Small intestine (tissue), 16 donors: ENCODE results near the gene DMRTB1. TPM values are rescaled to one million over a fixed set of nuclear protein-coding genes. Genes with fewer than 3 reads are reported as not detected.

Source experiments
- DNase-seq, 2 donors: peaks; one replicate each; pipeline versions ENCODE4 v3.0.0 to v3.0.0-alpha.2; 2013
- FAIRE-seq: peaks from 2 replicates; lab custom pipeline; 2012; peaks lifted over from hg19 to GRCh38; lab: Jason Lieb, UNC
- H3K27ac ChIP-seq, 3 donors: one replicate each; pipeline ENCODE4 v1.5.1; 2013; ENCODE audit warnings: low read length in 2 of 3, mild to moderate bottlenecking in 2 of 3, control low read depth in 1 of 3, inconsistent platforms in 1 of 3, low read depth in 1 of 3, moderate library complexity in 1 of 3
- H3K27me3 ChIP-seq, 3 donors: one replicate each; pipeline ENCODE4 v1.6.1; 2013; ENCODE audit warnings: low read length in 3 of 3, inconsistent platforms in 1 of 3; ENCODE audit not compliant: control insufficient read depth in 3 of 3, insufficient read depth in 3 of 3
- H3K36me3 ChIP-seq, 3 donors: one replicate each; pipeline ENCODE4 v1.6.1; 2013; ENCODE audit warnings: low read length in 3 of 3, inconsistent platforms in 1 of 3, low read depth in 1 of 3, mild to moderate bottlenecking in 1 of 3, moderate library complexity in 1 of 3; ENCODE audit not compliant: control insufficient read depth in 3 of 3, insufficient read depth in 2 of 3
- H3K4me1 ChIP-seq, 3 donors: one replicate each; pipeline ENCODE4 v1.6.1; 2013; ENCODE audit warnings: low read length in 2 of 3, inconsistent platforms in 1 of 3, low read depth in 1 of 3, mild to moderate bottlenecking in 1 of 3, moderate library complexity in 1 of 3; ENCODE audit not compliant: control insufficient read depth in 3 of 3, insufficient read depth in 2 of 3
- H3K4me3 ChIP-seq, 3 donors: one replicate each; pipeline ENCODE4 v1.5.1; 2013; ENCODE audit warnings: low read length in 3 of 3, control low read depth in 1 of 3, inconsistent platforms in 1 of 3, low read depth in 1 of 3, mild to moderate bottlenecking in 1 of 3, moderate library complexity in 1 of 3
- H3K9me3 ChIP-seq, 2 donors: one replicate each; pipeline ENCODE4 v1.6.1; 2013; ENCODE audit warnings: low read depth in 1 of 2, low read length in 1 of 2; ENCODE audit not compliant: control insufficient read depth in 2 of 2, insufficient read depth in 1 of 2
- WGBS, 3 donors: extraction: QIAGEN DNeasy Blood & Tissue Kit; methylation state at CpG; one replicate each; pipeline ENCODE4 v1.1.7; 2013; 5-methylcytosine and 5-hydroxymethylcytosine counted together
- long read RNA-seq, 10 donors: transcript quantifications; one replicate each; lab custom pipeline, GENCODE V29; 2026
- polyA plus RNA-seq, 4 donors: library from polyadenylated mRNA; stranded (reverse) in 3 of 4; unstranded in 1 of 4; fragments of 200-250 nt in 3 of 4; fragments of 120-200 nt in 1 of 4; gene quantifications; one replicate each; pipeline versions ENCODE4 v1.2.1 to v1.2.3, GENCODE V29; 2013
- donor health status: healthy with polysubstance abuse.
- donor health status: control.
- donor health status: control.
- donor health status: Bipolar disorder and iron deficiency.
- donor health status: healthy.

Gene DMRTB1
- not detected for polyA plus RNA-seq
- long read RNA-seq, donor 1: 0 reads
- long read RNA-seq, donor 2: 0 reads
- long read RNA-seq, donor 3: 0 reads
- long read RNA-seq, donor 4: 0 reads
- long read RNA-seq, donor 5: 0 reads
- long read RNA-seq, donor 6: 0 reads
- long read RNA-seq, donor 7: 0 reads
- long read RNA-seq, donor 8: 0 reads
- long read RNA-seq, donor 9: 0 reads
- long read RNA-seq, donor 10: 0 reads

- no peaks in the 10 kb centered on the region for H3K9me3 ChIP-seq
- no peak within 1 kb of the TSS for H3K4me3 ChIP-seq
- H3K36me3 ChIP-seq: no peaks in the 10 kb centered on the region
- WGBS, 3 donors: 94 to 96% (median 96%) methylated on average over 72 to 82 of the region's 82 CpGs
- H3K27me3 ChIP-seq: peaks cover 0 to 3% (median 0%) of the 10 kb centered on the region in 3 donors
- no peaks in the 10 kb centered on the region for H3K4me1 ChIP-seq
- H3K27ac ChIP-seq: no peak within 1 kb of the TSS
- DNase-seq: no peak
- FAIRE-seq: no peak
These were observed at the start of gene DMRTB1 for GRCh38 chr1:53459321-53460175. Gene DMRTB1 (plus strand): TSS chr1:53459399. CDS start chr1:53459454, 55 bp downstream.

GRCh38 chr1:53409695-53410094 is 49.5 kb upstream of the DMRTB1 start:
- Histone ChIP-seq H3K4me3 (no peak overlapping the region), H3K4me1 (no peaks in the 10 kb centered on the region), H3K36me3 (no peaks in the 10 kb centered on the region), H3K9me3 (no peaks in the 10 kb centered on the region), H3K27me3 (no peaks in the 10 kb centered on the region), H3K27ac (no peak overlapping the region)
- 75 to 81% (median 81%) methylated on average over 6 of the region's 6 CpGs for WGBS, 3 donors
- no peak for FAIRE-seq
- no peak for DNase-seq

GRCh38 chr1:53410100-53410541 is 49.1 kb upstream of the DMRTB1 start:
- Histone ChIP-seq H3K27ac (no peak overlapping the region), H3K27me3 (no peaks in the 10 kb centered on the region), H3K4me1 (no peaks in the 10 kb centered on the region), H3K9me3 (no peaks in the 10 kb centered on the region), H3K4me3 (no peak overlapping the region), H3K36me3 (no peaks in the 10 kb centered on the region)
- DNase-seq (no peak), FAIRE-seq (no peak)
- 52 to 74% (median 73%) methylated on average over 12 of the region's 12 CpGs for WGBS, 3 donors

- Histone ChIP-seq H3K27ac (no peak overlapping the region), H3K36me3 (no peaks in the 10 kb centered on the region), H3K27me3 (no peaks in the 10 kb centered on the region), H3K4me3 (no peak overlapping the region), H3K4me1 (no peaks in the 10 kb centered on the region), H3K9me3 (no peaks in the 10 kb centered on the region)
- FAIRE-seq: no peak
- 90 to 96% (median 90%) methylated on average over 8 of the region's 8 CpGs for WGBS, 3 donors
- no peak for DNase-seq
These were observed 48.5 kb upstream of the DMRTB1 start for GRCh38 chr1:53410701-53411100.

GRCh38 chr1:53411541-53412152 is 47.6 kb upstream of the DMRTB1 start:
- Histone ChIP-seq H3K4me3 (no peak overlapping the region), H3K36me3 (no peaks in the 10 kb centered on the region), H3K27ac (peak overlapping the region in 1 of 3 donors; percentile 44), H3K9me3 (no peaks in the 10 kb centered on the region), H3K4me1 (no peaks in the 10 kb centered on the region), H3K27me3 (no peaks in the 10 kb centered on the region)
- DNase-seq (no peak), FAIRE-seq (no peak)
- 81 to 86% (median 84%) methylated on average over 5 of the region's 5 CpGs for WGBS, 3 donors

GRCh38 chr1:53412285-53413174 is 46.7 kb upstream of the DMRTB1 start:
- DNase-seq: no peak
- H3K4me1 ChIP-seq: no peaks in the 10 kb centered on the region
- no peaks in the 10 kb centered on the region for H3K27me3 ChIP-seq
- no peaks in the 10 kb centered on the region for H3K36me3 ChIP-seq
- no peaks in the 10 kb centered on the region for H3K9me3 ChIP-seq
- peak overlapping the region in 1 of 3 donors; percentile 81 for H3K27ac ChIP-seq
- H3K4me3 ChIP-seq: no peak overlapping the region
- FAIRE-seq: no peak
- WGBS, 3 donors: 80 to 89% (median 87%) methylated on average over 10 of the region's 10 CpGs

- DNase-seq (no peak), FAIRE-seq (no peak)
- WGBS, 3 donors: 65 to 80% (median 69%) methylated on average over 7 to 8 of the region's 8 CpGs
- H3K4me1 ChIP-seq: no peaks in the 10 kb centered on the region
- H3K27ac ChIP-seq: peak overlapping the region in 1 of 3 donors; percentile 81
- H3K27me3 ChIP-seq: no peaks in the 10 kb centered on the region
- H3K9me3 ChIP-seq: no peaks in the 10 kb centered on the region
- H3K36me3 ChIP-seq: no peaks in the 10 kb centered on the region
- H3K4me3 ChIP-seq: no peak overlapping the region
These were observed 45.8 kb upstream of the DMRTB1 start for GRCh38 chr1:53413175-53414001.
